NB4 (cell line): ENCODE measurements around the gene MTNR1B.

Experiments used
- TF ChIP-seq, protein P1 (sequence below): IDR thresholded peaks from one replicate; pipeline ENCODE4 v1.5.1; 2012; ENCODE audit warnings: low read depth, low read length
- TF ChIP-seq, protein P2 (sequence below): IDR thresholded peaks from 2 replicates; pipeline ENCODE4 v1.6.1; 2011; ENCODE audit warnings: low read depth, low read length

DNA sequence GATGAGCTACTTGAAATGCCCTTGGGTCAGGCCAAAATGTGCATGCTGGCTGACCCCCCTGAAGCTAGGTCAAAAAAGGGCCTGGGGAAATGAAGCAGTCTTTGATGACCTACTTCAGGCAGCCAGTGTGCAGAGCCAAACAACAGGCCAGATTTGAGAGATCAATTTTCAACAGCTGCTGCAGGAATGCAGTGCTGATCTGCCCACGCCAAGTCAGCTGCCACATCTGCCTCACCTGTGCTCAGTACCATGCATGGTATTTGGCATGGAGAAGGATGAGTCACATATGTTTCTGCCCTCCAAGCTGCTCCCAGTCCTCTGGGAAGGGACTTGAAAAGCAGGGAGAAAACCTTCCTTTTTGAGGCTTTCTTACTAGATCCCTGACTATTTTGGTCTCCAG, 35.8 kb downstream of the MTNR1B start:
- TF ChIP-seq, protein P1, sequence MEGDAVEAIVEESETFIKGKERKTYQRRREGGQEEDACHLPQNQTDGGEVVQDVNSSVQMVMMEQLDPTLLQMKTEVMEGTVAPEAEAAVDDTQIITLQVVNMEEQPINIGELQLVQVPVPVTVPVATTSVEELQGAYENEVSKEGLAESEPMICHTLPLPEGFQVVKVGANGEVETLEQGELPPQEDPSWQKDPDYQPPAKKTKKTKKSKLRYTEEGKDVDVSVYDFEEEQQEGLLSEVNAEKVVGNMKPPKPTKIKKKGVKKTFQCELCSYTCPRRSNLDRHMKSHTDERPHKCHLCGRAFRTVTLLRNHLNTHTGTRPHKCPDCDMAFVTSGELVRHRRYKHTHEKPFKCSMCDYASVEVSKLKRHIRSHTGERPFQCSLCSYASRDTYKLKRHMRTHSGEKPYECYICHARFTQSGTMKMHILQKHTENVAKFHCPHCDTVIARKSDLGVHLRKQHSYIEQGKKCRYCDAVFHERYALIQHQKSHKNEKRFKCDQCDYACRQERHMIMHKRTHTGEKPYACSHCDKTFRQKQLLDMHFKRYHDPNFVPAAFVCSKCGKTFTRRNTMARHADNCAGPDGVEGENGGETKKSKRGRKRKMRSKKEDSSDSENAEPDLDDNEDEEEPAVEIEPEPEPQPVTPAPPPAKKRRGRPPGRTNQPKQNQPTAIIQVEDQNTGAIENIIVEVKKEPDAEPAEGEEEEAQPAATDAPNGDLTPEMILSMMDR, result no peak
- TF ChIP-seq, protein P2, sequence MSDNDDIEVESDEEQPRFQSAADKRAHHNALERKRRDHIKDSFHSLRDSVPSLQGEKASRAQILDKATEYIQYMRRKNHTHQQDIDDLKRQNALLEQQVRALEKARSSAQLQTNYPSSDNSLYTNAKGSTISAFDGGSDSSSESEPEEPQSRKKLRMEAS, result no peak
